Endothelial cell of umbilical vein (primary cell): ENCODE measurements around the gene FALEC.

Source experiments
- CTCF ChIP-seq, 2 donors: IDR thresholded peaks; 1 replicate in 1 of 2; 2 replicates in 1 of 2; pipeline ENCODE4 v1.5.1; 2011; ENCODE audit warnings: low read length in 2 of 2, mild to moderate bottlenecking in 2 of 2, moderate library complexity in 2 of 2, control low read depth in 1 of 2, inconsistent platforms in 1 of 2, low read depth in 1 of 2; ENCODE audit not compliant: insufficient read depth in 1 of 2; ENCODE audit errors: extremely low read depth in 1 of 2
- FOS ChIP-seq: IDR thresholded peaks from 2 replicates; pipeline ENCODE4 v1.6.1; 2011; ENCODE audit warnings: mild to moderate bottlenecking, low read length, moderate library complexity, borderline replicate concordance; ENCODE audit not compliant: insufficient read depth
- POLR2A ChIP-seq: IDR thresholded peaks from 2 replicates; pipeline ENCODE4 v1.6.1; 2012; ENCODE audit warnings: low read depth, mild to moderate bottlenecking, control low read depth, low read length

- TF ChIP-seq POLR2A (no peak), CTCF (IDR thresholded peaks at IDR 0.05; ENCODE audit: extremely low read depth in 1 of 2, insufficient read depth in 1 of 2, low read depth in 1 of 2, low read length in 2 of 2) (no peak), FOS (no peak)
Measured at GRCh38 chr1:150549496-150550221, 34.1 kb downstream of the FALEC start.
